H1 (cell line): ENCODE measurements around the gene RHBDF2. TPM values are rescaled to one million over a fixed set of nuclear protein-coding genes. Genes with fewer than 3 reads are reported as not detected.

Experiments used
- CTCF ChIA-PET: fragments of 300-600 bp; sonication (Branson Sonifier 250); formaldehyde crosslinking; loops from one replicate; lab custom pipeline; 2021; ENCODE audit not compliant: partially characterized antibody; lab: Charles Lee
- POLR2A ChIA-PET: fragments of 300-600 bp; sonication (Branson Sonifier 250); formaldehyde crosslinking; loops from one replicate; lab custom pipeline; 2021; ENCODE audit warnings: inconsistent platforms; ENCODE audit not compliant: partially characterized antibody; lab: Charles Lee
- DNase-seq, 2 experiments: peaks; one replicate each; pipeline versions ENCODE4 v3.0.0 to v3.0.0-alpha.2; 2010 to 2022; ENCODE audit warnings: low spot score in 2 of 2, low read depth in 1 of 2, mixed read lengths in 1 of 2
- FAIRE-seq: peaks from 2 replicates; lab custom pipeline; 2011; peaks lifted over from hg19 to GRCh38; lab: Jason Lieb, UNC
- H2AFZ ChIP-seq: 2 replicates; pipeline ENCODE4 v1.8.1; 2012; ENCODE audit warnings: low read length, inconsistent platforms
- H2AK5ac ChIP-seq: 2 replicates; pipeline ENCODE4 v1.6.1; 2013; ENCODE audit warnings: low read depth, low read length
- H2BK120ac ChIP-seq: replicated peaks from 2 replicates; pipeline ENCODE3; 2013; ENCODE audit warnings: low read depth, low read length, inconsistent platforms
- H2BK12ac ChIP-seq: 2 replicates; pipeline ENCODE4 v1.6.1; 2013; ENCODE audit warnings: low read depth, low read length
- H2BK15ac ChIP-seq: 2 replicates; pipeline ENCODE4 v1.6.1; 2013; ENCODE audit warnings: low read length
- H2BK20ac ChIP-seq: 2 replicates; pipeline ENCODE4 v1.6.1; 2013; ENCODE audit warnings: low read length
- H2BK5ac ChIP-seq: 2 replicates; pipeline ENCODE4 v1.6.1; 2013; ENCODE audit warnings: low read depth, low read length
- H3K14ac ChIP-seq: 2 replicates; pipeline ENCODE4 v1.6.1; 2013; ENCODE audit warnings: inconsistent platforms; ENCODE audit not compliant: insufficient read length
- H3K18ac ChIP-seq: 2 replicates; pipeline ENCODE4 v1.6.1; 2013; ENCODE audit warnings: low read length; ENCODE audit errors: extremely low read depth
- H3K23ac ChIP-seq: 2 replicates; pipeline ENCODE4 v1.6.1; 2013; ENCODE audit warnings: inconsistent platforms; ENCODE audit not compliant: insufficient read length
- H3K23me2 ChIP-seq: 2 replicates; pipeline ENCODE4 v1.6.1; 2013; ENCODE audit warnings: low read depth, low read length
- H3K27ac ChIP-seq: 2 replicates; pipeline ENCODE4 v1.6.1; 2011; ENCODE audit warnings: low read depth, low read length, inconsistent platforms
- H3K27me3 ChIP-seq, 4 experiments: replicated peaks in 1 of 4; 1 replicate in 1 of 4; 2 replicates in 3 of 4; pipeline versions ENCODE4 v1.6.1 to v1.8.1; 2011 to 2013; ENCODE audit warnings: low read length in 3 of 4, mild to moderate bottlenecking in 3 of 4, inconsistent platforms in 2 of 4, mixed read lengths in 2 of 4, moderate library complexity in 1 of 4; ENCODE audit not compliant: control insufficient read depth in 3 of 4, insufficient read depth in 3 of 4; ENCODE audit errors: extremely low read depth in 1 of 4
- H3K36me3 ChIP-seq, 4 experiments: 2 replicates each; pipeline versions ENCODE4 v1.6.1 to v1.8.1; 2011 to 2013; ENCODE audit warnings: mild to moderate bottlenecking in 4 of 4, low read length in 3 of 4, moderate library complexity in 2 of 4, control low read depth in 1 of 4, inconsistent platforms in 1 of 4; ENCODE audit not compliant: insufficient read depth in 4 of 4, control insufficient read depth in 2 of 4
- H3K4ac ChIP-seq: replicated peaks from 2 replicates; pipeline ENCODE3; 2013; ENCODE audit warnings: low read length, low read depth, mixed read lengths, inconsistent platforms; ENCODE audit not compliant: insufficient read length
- H3K4me1 ChIP-seq, 4 experiments: replicated peaks in 1 of 4; 1 replicate in 1 of 4; 2 replicates in 3 of 4; pipeline versions ENCODE4 v1.6.1 to v1.8.1; 2011 to 2013; ENCODE audit warnings: low read length in 3 of 4, inconsistent platforms in 2 of 4, mixed read lengths in 1 of 4; ENCODE audit not compliant: insufficient read depth in 4 of 4, control insufficient read depth in 3 of 4
- H3K4me2 ChIP-seq, 2 experiments: 2 replicates each; pipeline versions ENCODE4 v1.6.1 to v1.8.1; 2011 to 2013; ENCODE audit warnings: low read depth in 2 of 2, low read length in 2 of 2, control low read depth in 1 of 2, inconsistent platforms in 1 of 2, mild to moderate bottlenecking in 1 of 2; ENCODE audit not compliant: insufficient read depth in 1 of 2
- H3K4me3 ChIP-seq, 4 experiments: fragments of 200-600, 300-600 bp in 1 of 4; sonication (generic), shearing (Covaris generic), sonication (Bioruptor Twin) in 1 of 4; 2 replicates each; pipeline versions ENCODE4 v1.5.1 to v1.8.1; 2011 to 2016; ENCODE audit warnings: low read length in 4 of 4, low read depth in 3 of 4, control low read depth in 2 of 4, inconsistent platforms in 2 of 4, mild to moderate bottlenecking in 2 of 4, mixed read lengths in 1 of 4, moderate library complexity in 1 of 4; ENCODE audit not compliant: insufficient read depth in 2 of 4; ENCODE audit errors: extremely low read depth in 1 of 4
- H3K56ac ChIP-seq: replicated peaks from 2 replicates; pipeline ENCODE3; 2013; ENCODE audit warnings: low read depth, mild to moderate bottlenecking, mixed read lengths, low read length, inconsistent platforms; ENCODE audit not compliant: insufficient read length
- H3K79me1 ChIP-seq: 2 replicates; pipeline ENCODE4 v1.6.1; 2013; ENCODE audit warnings: low read depth, low read length, control low read depth
- H3K79me2 ChIP-seq, 2 experiments: 2 replicates each; pipeline versions ENCODE4 v1.6.1 to v1.8.1; 2012 to 2013; ENCODE audit warnings: low read length in 2 of 2, mild to moderate bottlenecking in 2 of 2, inconsistent platforms in 1 of 2; ENCODE audit not compliant: insufficient read depth in 2 of 2, control insufficient read depth in 1 of 2
- H3K9ac ChIP-seq, 4 experiments: replicated peaks in 1 of 4; 1 replicate in 1 of 4; 2 replicates in 3 of 4; pipeline versions ENCODE4 v1.6.1 to v1.8.1; 2011 to 2013; ENCODE audit warnings: low read depth in 3 of 4, low read length in 3 of 4, control low read depth in 2 of 4, mild to moderate bottlenecking in 2 of 4, moderate library complexity in 2 of 4, inconsistent platforms in 1 of 4; ENCODE audit errors: extremely low read depth in 1 of 4
- H3K9me3 ChIP-seq, 2 experiments: 2 replicates each; pipeline versions ENCODE4 v1.6.1 to v1.8.1; 2012 to 2013; ENCODE audit warnings: mild to moderate bottlenecking in 2 of 2, moderate library complexity in 2 of 2, control low read depth in 1 of 2, inconsistent platforms in 1 of 2, low read depth in 1 of 2, low read length in 1 of 2, mixed read lengths in 1 of 2; ENCODE audit not compliant: insufficient read depth in 2 of 2
- H4K20me1 ChIP-seq, 2 experiments: replicated peaks in 1 of 2; 2 replicates each; pipeline versions ENCODE3 to v1.8.1; 2011 to 2013; ENCODE audit warnings: inconsistent platforms in 2 of 2, low read length in 2 of 2, mild to moderate bottlenecking in 1 of 2; ENCODE audit not compliant: insufficient read depth in 2 of 2, control insufficient read depth in 1 of 2
- H4K5ac ChIP-seq: 2 replicates; pipeline ENCODE4 v1.6.1; 2013; ENCODE audit warnings: low read length, low read depth, mixed read lengths, inconsistent platforms; ENCODE audit not compliant: insufficient read length
- H4K8ac ChIP-seq: 2 replicates; pipeline ENCODE4 v1.8.0; 2013; ENCODE audit warnings: mild to moderate bottlenecking, moderate library complexity, low read length, inconsistent platforms; ENCODE audit not compliant: insufficient read depth; ENCODE audit errors: extremely low read depth
- H4K91ac ChIP-seq: replicated peaks from 2 replicates; pipeline ENCODE3; 2013; ENCODE audit warnings: low read length, mixed read lengths, inconsistent platforms; ENCODE audit not compliant: insufficient read length
- BRCA1 ChIP-seq: IDR thresholded peaks from 2 replicates; pipeline ENCODE4 v1.6.1; 2012; ENCODE audit warnings: low read depth, low read length, improper control_type of control experiment
- CTCF ChIP-seq, 3 experiments: IDR thresholded peaks; 1 replicate in 2 of 3; 2 replicates in 1 of 3; pipeline versions ENCODE4 v1.5.1 to v1.6.1; 2011; ENCODE audit warnings: low read length in 3 of 3, mild to moderate bottlenecking in 3 of 3, inconsistent platforms in 2 of 3, low read depth in 1 of 3, moderate library complexity in 1 of 3; ENCODE audit not compliant: insufficient read depth in 1 of 3; ENCODE audit errors: control extremely low read depth in 1 of 3
- JUN ChIP-seq: IDR thresholded peaks from 2 replicates; pipeline ENCODE4 v1.6.1; 2011; ENCODE audit warnings: low read depth, mild to moderate bottlenecking, improper control_type of control experiment, low read length
- KDM1A ChIP-seq: fragments of 200-600, 300-600 bp; sonication (generic); IDR thresholded peaks from 2 replicates; pipeline ENCODE4 v1.7.1; 2016; ENCODE audit warnings: mild to moderate bottlenecking, low read length, borderline replicate concordance
- POLR2AphosphoS5 ChIP-seq: IDR thresholded peaks from 2 replicates; pipeline ENCODE4 v1.6.1; 2011; ENCODE audit warnings: low read depth, low read length
- TAF7 ChIP-seq: optimal IDR thresholded peaks from 2 replicates; pipeline ENCODE3; 2011; ENCODE audit warnings: low read depth, mild to moderate bottlenecking, inconsistent platforms, low read length, moderate library complexity, borderline replicate concordance
- WGBS, 2 experiments: shearing (Covaris generic) in 1 of 2; methylation state at CpG; one replicate each; pipeline versions ENCODE4 v1.1.6 to v1.1.7; 2013 to 2015; ENCODE audit warnings: low lambda C conversion rate in 2 of 2, mixed read lengths in 2 of 2, inconsistent platforms in 1 of 2, low coverage in 1 of 2, missing lambda C conversion rate in 1 of 2; ENCODE audit not compliant: insufficient replicate concordance in 2 of 2, insufficient coverage in 1 of 2, insufficient read length in 1 of 2; ENCODE audit errors: extremely low coverage in 1 of 2, missing lambda C conversion rate in 1 of 2; 5-methylcytosine and 5-hydroxymethylcytosine counted together
- polyA plus RNA-seq, 7 experiments: library from polyadenylated mRNA; depleted of rRNA in 3 of 7; stranded (reverse) in 5 of 7; unstranded in 2 of 7; fragments of >200 nt in 5 of 7; fragments of 200-250 nt in 2 of 7; gene quantifications; 1 replicate in 5 of 7; 2 replicates in 1 of 7; 4 replicates in 1 of 7; pipeline versions ENCODE4 v1.2.1 to v1.2.3, GENCODE V29; 2011 to 2013; ENCODE audit warnings: missing spikeins in 2 of 7, mixed read lengths in 2 of 7
- total RNA-seq: library from RNA; stranded (reverse); fragmentation: NEBNext Ultra II Directional; extraction: Animal tissue kit (Norgen Biotek cat#: 25700); gene quantifications from 2 replicates; pipeline ENCODE4 v1.2.1, GENCODE V29; 2021

RHBDF2 gene
- total and polyA plus RNA-seq, 2 of the 8 experiments (the other 6 are each of a cell fraction or from before 2014, with no cell fraction given): 21.2 to 25.9 TPM

DNA sequence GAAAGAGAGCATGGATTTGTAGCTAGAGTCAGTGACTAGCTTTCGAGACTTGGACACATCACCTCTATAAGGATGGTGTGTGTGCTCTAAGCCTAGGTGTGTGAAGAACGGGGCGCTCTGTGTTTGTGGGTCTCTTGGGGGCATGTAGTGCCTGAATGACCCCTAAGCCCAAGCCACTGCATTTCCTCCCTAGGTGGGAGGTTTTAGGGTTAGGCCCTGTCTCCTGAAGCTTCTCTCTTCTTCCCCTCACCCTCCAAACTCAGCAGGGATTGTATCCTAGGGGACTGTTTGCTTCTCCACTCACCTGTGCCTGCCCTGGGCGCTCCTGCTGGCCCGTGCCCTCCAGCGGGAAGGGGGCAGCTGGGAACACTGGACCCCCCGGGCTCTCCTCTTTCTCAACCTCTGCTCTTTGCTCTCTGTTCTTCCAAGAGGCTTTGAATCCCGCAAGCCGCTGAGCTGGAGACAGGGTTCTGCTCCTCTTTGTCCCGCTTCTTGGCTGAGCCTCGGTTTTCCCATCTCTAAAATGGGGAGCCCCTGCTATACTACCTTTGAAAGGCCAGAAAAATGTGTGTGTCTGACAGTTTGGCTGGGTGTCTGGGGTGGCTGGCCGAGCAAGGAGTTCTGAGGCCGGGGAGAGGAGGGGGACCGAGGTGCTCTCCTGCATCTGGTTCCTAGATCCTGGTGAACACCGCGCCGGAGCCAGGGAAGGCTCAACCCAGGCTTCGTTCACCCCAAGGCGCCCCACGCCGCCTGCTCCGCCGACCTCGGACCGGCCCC lies 35.5 kb upstream of the RHBDF2 start:
- Histone ChIP-seq H3K9me3 (no peaks in the 10 kb centered on the region), H3K23ac (no peak overlapping the region), H2AK5ac (0 out of 2 replicates have a peak overlapping the region, but pooled peaks have one; percentile 0), H2BK120ac (no peak overlapping the region), H3K79me2 (no peaks in the 10 kb centered on the region), H2BK5ac (no peak overlapping the region), H3K4me2 (peak overlapping the region; percentile 76 to 99), H3K36me3 (no peaks in the 10 kb centered on the region), H2BK20ac (no peak overlapping the region), H3K4ac (no peak overlapping the region), H3K9ac (peak overlapping the region in 1 of 4 experiments; percentile 40; a peak in 2 of 7 replicates), H3K56ac (no peak overlapping the region), H4K8ac (no peak overlapping the region), H3K27ac (no peak overlapping the region), H3K14ac (no peak overlapping the region), H3K4me3 (peak overlapping the region; percentile 33 to 67 (median 44); a peak in 7 of 8 replicates), H3K79me1 (no peaks in the 10 kb centered on the region), H3K18ac (no peak overlapping the region), H2BK15ac (no peak overlapping the region), H3K27me3 (peaks cover 8 to 46% (median 37%) of the 10 kb centered on the region in 4 experiments), H4K20me1 (no peaks in the 10 kb centered on the region), H3K23me2 (peaks cover 11% of the 10 kb centered on the region), H2AFZ (no peak overlapping the region), H4K5ac (no peak overlapping the region), H3K4me1 (peaks cover 0 to 16% (median 9%) of the 10 kb centered on the region in 4 experiments; a peak in 6 of 7 replicates), H4K91ac (no peak overlapping the region), H2BK12ac (no peak overlapping the region)
- ChIA-PET POLR2A (interaction anchor here (0.6 to 5.7 kb wide), 6 partner anchors 8 to 200 kb away, joined by 3 to 28 read pairs (median 3); no protein-coding TSS in a partner anchor), CTCF (interaction anchor here (0.9 to 15.6 kb wide), 8 partner anchors 9 to 147 kb away, joined by 3 to 260 read pairs (median 4); no protein-coding TSS in a partner anchor)
- TF ChIP-seq BRCA1 (no peak), CTCF (IDR thresholded peaks at IDR 0.05; ENCODE audit: control extremely low read depth in 1 of 3, insufficient read depth in 1 of 3, low read depth in 1 of 3, low read length in 3 of 3) (no peak), POLR2AphosphoS5 (no peak), TAF7 (no peak), KDM1A (peak; percentile 90; the same call in 1 of the 2 replicates), JUN (no peak)
- FAIRE-seq: no peak
- WGBS, 2 experiments: 48% methylated on average over 23 of the region's 25 CpGs; no CpG with 5 or more reads in 1 of the 2 experiments
- no peak for DNase-seq
